RWPE1 (cell line): ENCODE data around the gene PDP2.

Experiments used
- CTCF ChIA-PET: fragments of 350-600 bp; sonication (Branson Sonifier 250); formaldehyde crosslinking; extraction: SDS; loops from one replicate; lab custom pipeline; 2021; lab: Yijun Ruan, JAX
- POLR2A ChIA-PET: fragments of 400-600 bp; formaldehyde crosslinking; extraction: SDS; loops from one replicate; lab custom pipeline; 2020; ENCODE audit warnings: antibody characterized with exemption; ENCODE audit not compliant: low non-redundant PET; lab: Yijun Ruan, JAX
- DNase-seq: peaks from one replicate; pipeline ENCODE4 v3.0.0; 2012; ENCODE audit warnings: low spot score
- H3K27ac ChIP-seq: fragments of 450-650 bp; 2 replicates; pipeline ENCODE4 v1.5.1; 2017
- TF ChIP-seq, protein P1 (sequence below): fragments of 450-650 bp; conservative IDR thresholded peaks from 2 replicates; pipeline ENCODE4 v1.5.1; 2017; ENCODE audit warnings: low read depth, mild to moderate bottlenecking

The PDP2 gene

DNA sequence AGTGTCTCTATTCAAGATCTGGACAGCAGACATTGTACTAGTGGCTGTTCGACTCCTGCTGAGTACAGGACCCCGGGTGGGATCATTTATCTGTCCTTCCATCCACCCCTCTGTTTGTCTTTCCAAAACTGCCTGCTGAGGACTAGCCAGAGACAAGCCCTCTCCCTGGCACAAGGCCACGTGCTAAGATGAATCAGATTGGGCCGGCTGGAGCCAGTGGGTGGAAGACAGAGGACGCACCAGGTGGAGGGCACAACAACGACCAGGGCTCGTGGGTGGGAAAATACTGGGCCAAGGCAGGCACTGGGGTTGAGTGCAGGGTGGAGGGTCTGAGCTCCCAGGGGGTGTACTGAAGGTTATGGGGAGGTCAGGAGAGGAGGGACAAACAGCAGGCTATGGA lies 37.5 kb upstream of the PDP2 start:
- CTCF ChIA-PET = no interaction called here
- no peak for DNase-seq
- TF ChIP-seq, protein P1, sequence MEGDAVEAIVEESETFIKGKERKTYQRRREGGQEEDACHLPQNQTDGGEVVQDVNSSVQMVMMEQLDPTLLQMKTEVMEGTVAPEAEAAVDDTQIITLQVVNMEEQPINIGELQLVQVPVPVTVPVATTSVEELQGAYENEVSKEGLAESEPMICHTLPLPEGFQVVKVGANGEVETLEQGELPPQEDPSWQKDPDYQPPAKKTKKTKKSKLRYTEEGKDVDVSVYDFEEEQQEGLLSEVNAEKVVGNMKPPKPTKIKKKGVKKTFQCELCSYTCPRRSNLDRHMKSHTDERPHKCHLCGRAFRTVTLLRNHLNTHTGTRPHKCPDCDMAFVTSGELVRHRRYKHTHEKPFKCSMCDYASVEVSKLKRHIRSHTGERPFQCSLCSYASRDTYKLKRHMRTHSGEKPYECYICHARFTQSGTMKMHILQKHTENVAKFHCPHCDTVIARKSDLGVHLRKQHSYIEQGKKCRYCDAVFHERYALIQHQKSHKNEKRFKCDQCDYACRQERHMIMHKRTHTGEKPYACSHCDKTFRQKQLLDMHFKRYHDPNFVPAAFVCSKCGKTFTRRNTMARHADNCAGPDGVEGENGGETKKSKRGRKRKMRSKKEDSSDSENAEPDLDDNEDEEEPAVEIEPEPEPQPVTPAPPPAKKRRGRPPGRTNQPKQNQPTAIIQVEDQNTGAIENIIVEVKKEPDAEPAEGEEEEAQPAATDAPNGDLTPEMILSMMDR = no peak
- POLR2A ChIA-PET = no interaction called here
- H3K27ac ChIP-seq = no peak overlapping the region

DNA sequence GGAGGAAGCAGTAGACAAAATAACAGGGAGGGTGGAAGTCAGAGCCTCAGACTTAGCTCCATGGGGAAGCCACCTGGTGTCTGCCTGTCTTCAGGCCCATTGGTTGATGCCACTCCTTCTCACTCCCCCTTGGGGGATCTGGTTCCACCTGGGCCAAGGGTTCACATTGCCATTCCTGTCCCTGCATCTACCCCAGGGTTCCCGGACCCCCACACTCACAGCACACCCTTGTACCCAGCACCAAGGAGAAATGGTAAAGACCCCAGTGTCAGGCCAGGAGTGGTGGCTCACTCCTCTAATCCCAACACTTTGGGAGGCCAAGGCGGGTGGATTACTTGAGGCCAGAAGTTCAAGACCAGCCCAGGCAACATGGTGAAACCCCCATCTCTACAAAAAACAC lies 37.1 kb upstream of the PDP2 start:
- DNase-seq = no peak
- H3K27ac ChIP-seq = no peak overlapping the region
- ChIA-PET CTCF (interaction anchor here (0.9 kb wide), 1 partner anchor 25 kb away, joined by 3 read pairs; no protein-coding TSS in a partner anchor), POLR2A (no interaction called here)
- TF ChIP-seq, protein P1 = no peak

DNA sequence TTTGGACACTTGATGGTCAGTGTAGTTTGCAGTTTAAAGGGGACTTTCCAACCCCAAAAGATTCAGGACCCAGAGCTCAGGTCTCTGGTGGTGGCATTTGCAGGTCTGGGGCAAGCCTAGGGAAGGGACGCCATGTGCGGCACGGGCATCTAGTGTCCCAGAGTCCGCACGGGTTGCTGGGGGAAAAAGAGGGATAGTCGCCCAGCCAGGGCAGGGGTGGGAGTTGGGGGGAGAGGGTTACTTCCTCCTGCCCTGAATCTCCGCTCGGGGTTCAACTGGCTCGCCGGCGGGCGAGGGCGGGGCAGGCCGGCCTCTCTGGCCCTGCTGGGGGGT lies 36.3 kb upstream of the PDP2 start:
- TF ChIP-seq, protein P1 = no peak
- CTCF ChIA-PET = interaction anchor here (0.9 kb wide), 1 partner anchor 24 kb away, joined by 3 read pairs; no protein-coding TSS in a partner anchor
- no peak overlapping the region for H3K27ac ChIP-seq
- POLR2A ChIA-PET = no interaction called here
- DNase-seq = no peak

DNA sequence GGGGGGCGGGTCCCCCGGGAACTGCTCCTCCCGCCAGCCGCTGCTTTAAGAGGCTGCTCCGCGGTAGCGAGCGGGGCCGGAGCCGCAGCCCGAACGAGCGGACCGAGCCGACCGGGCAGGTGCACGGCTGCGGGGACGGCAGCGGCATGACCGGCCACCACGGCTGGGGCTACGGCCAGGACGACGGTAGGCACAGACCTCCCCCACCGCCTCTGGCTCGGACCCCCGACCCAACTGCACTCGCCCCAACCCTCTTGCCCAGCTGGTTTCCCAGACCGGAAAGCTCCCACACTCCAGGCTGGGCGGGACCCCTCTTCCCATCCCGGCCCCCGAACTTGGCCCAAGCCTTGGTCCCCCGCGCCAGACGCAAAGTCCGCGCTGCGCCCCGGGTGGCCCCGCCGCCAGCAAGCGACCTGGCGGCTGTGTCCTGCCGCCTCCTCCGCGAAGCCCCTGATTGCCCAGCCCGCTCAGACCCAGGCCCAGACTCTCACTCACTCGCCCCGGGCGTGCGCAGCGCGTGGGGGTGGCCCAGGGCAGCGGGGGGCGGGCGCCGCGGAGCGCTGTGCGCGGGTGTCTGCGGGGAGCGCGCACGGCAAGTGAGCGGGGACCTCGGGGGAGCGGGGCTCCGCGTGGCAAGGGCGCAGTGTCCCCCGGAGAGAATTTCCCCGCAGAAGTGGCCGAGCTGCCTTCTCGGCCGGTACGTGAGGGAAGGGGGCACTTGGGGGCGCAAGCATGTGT lies 35.8 kb upstream of the PDP2 start, which contains the start of gene CA7:
CA7 (plus strand) TSS at position 73 of the 738 bp plus-strand sequence; CDS start at position 147, 74 bp downstream.
- DNase-seq = no peak
- H3K27ac ChIP-seq = no peak within 1 kb of the TSS
- ChIA-PET CTCF (interaction anchor here (0.9 kb wide), 1 partner anchor 23 kb away, joined by 3 read pairs; no protein-coding TSS in a partner anchor), POLR2A (no interaction called here)
- TF ChIP-seq, protein P1 = no peak

DNA sequence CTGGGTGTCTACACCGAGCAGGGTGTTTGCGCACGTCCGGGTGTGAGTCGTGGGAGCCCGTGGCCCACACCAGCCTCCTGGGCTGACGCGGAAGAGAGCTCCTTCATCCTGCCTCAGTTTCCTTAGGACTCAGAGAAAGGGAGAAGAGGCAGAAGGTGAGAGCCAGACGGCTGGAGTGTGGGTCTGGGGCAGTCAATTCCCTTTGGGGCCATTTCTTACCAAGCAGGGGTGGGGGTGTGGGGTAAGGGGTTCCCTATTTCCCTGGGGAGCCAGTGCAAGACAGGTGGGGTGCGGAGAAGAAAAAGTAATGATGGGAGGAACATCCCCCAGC lies 35.3 kb upstream of the PDP2 start:
- POLR2A ChIA-PET = no interaction called here
- TF ChIP-seq, protein P1 = no peak
- DNase-seq = no peak
- CTCF ChIA-PET = interaction anchor here (0.9 kb wide), 1 partner anchor 14 kb away, joined by 3 read pairs; the partner anchor contains the start of gene NAE1
- no peak overlapping the region for H3K27ac ChIP-seq

DNA sequence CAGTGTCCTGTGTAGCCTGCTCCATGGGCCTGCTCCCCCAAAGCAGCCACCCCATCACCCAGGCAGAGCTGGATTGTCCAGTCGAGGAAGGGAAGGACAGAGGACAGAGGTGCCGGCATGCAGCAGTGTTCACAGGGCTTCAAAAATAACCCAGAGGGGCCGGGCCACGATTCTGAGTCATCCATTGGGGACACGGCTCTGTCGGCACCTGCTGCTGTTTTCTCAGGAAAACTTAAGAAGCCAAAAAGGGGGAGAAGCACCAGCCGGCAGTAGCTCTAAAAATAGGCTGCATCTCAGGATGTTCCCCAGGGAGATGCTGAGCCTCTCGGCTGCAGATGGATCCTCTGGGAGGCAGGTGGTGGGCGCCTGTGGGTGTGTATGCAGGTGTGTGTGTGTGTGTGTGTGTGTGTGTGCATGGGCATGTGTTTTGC lies 34.5 kb upstream of the PDP2 start:
- DNase-seq = no peak
- TF ChIP-seq, protein P1 = no peak
- H3K27ac ChIP-seq = no peak overlapping the region
- ChIA-PET POLR2A (no interaction called here), CTCF (interaction anchor here (0.9 kb wide), 1 partner anchor 15 kb away, joined by 3 read pairs; the partner anchor contains the start of gene NAE1)
